Activated CD8-positive, alpha-beta memory T cell treated with anti-CD3 and anti-CD28 coated beads, Interleukin-2, amount 10 ng/mL, durations not matched to agents 7 days and 5 days (primary cell): ENCODE results near the gene CAMKV. TPM values are rescaled to one million over a fixed set of nuclear protein-coding genes. Genes with fewer than 3 reads are reported as not detected.

ENCODE experiments used
- ATAC-seq: fragments of 150-1000 bp; cut with Tn5 transposase; one replicate; pipeline ENCODE4 v1.10.0; 2021; ENCODE audit warnings: moderate library complexity
- CTCF ChIA-PET: fragments of 350-600 bp; sonication (Branson Sonifier 250); formaldehyde crosslinking; loops from one replicate; lab custom pipeline; 2021; ENCODE audit warnings: antibody characterized with exemption; lab: Charles Lee
- DNase-seq: peaks from one replicate; pipeline ENCODE4 v3.0.0-alpha.2; 2020
- H3K27ac Mint-ChIP-seq: one replicate; pipeline ENCODE4 v1.8.0; 2021; ENCODE audit warnings: mild to moderate bottlenecking, mixed read lengths
- H3K27me3 Mint-ChIP-seq: one replicate; pipeline ENCODE4 v1.8.0; 2021; ENCODE audit warnings: mixed read lengths
- H3K36me3 Mint-ChIP-seq: one replicate; pipeline ENCODE4 v1.8.0; 2021; ENCODE audit warnings: mild to moderate bottlenecking, mixed read lengths
- H3K4me1 Mint-ChIP-seq: one replicate; pipeline ENCODE4 v1.8.0; 2021; ENCODE audit warnings: mixed read lengths
- H3K4me3 Mint-ChIP-seq: one replicate; pipeline ENCODE4 v1.8.0; 2021; ENCODE audit warnings: mild to moderate bottlenecking, moderate library complexity, mixed read lengths
- H3K9me3 Mint-ChIP-seq: one replicate; pipeline ENCODE4 v1.8.0; 2022; ENCODE audit warnings: low read depth, mixed read lengths
- total RNA-seq, 2 experiments: library from RNA; stranded (reverse); gene quantifications; one replicate each; pipeline ENCODE4 v1.2.3, GENCODE V29; 2021

The CAMKV gene
- total RNA-seq, 2 experiments from 2014 or later: not detected

- Mint-ChIP-seq H3K36me3 (no peaks in the 10 kb centered on the region), H3K27ac (no peak overlapping the region), H3K27me3 (no peaks in the 10 kb centered on the region), H3K4me3 (no peak overlapping the region), H3K9me3 (no peaks in the 10 kb centered on the region), H3K4me1 (no peaks in the 10 kb centered on the region)
- no peak for ATAC-seq
- CTCF ChIA-PET: interaction anchor here (1.0 to 2.0 kb wide), 3 partner anchors 20 to 210 kb away, joined by 3 to 7 read pairs (median 3); no protein-coding TSS in a partner anchor
- DNase-seq: no peak
Measured at GRCh38 chr3:49882166-49882565, 12.5 kb upstream of the CAMKV start.

GRCh38 chr3:49880581-49881315 lies 11.0 kb upstream of the CAMKV start:
- CTCF ChIA-PET: interaction anchor here (1.5 kb wide), 1 partner anchor 42 kb away, joined by 4 read pairs; no protein-coding TSS in a partner anchor
- H3K27me3 Mint-ChIP-seq: no peaks in the 10 kb centered on the region
- H3K9me3 Mint-ChIP-seq: no peaks in the 10 kb centered on the region
- H3K4me3 Mint-ChIP-seq: no peak overlapping the region
- H3K36me3 Mint-ChIP-seq: no peaks in the 10 kb centered on the region
- H3K27ac Mint-ChIP-seq: no peak overlapping the region
- ATAC-seq: no peak
- no peak for DNase-seq
- H3K4me1 Mint-ChIP-seq: no peaks in the 10 kb centered on the region

- Mint-ChIP-seq H3K27me3 (no peaks in the 10 kb centered on the region), H3K4me1 (no peaks in the 10 kb centered on the region), H3K27ac (no peak overlapping the region), H3K9me3 (no peaks in the 10 kb centered on the region), H3K36me3 (no peaks in the 10 kb centered on the region), H3K4me3 (no peak overlapping the region)
- DNase-seq (no peak), ATAC-seq (no peak)
- CTCF ChIA-PET: interaction anchor here (1.5 kb wide), 1 partner anchor 41 kb away, joined by 4 read pairs; no protein-coding TSS in a partner anchor
Measured at GRCh38 chr3:49879721-49880120, 10.0 kb upstream of the CAMKV start.

GRCh38 chr3:49878686-49879085 lies 9.0 kb upstream of the CAMKV start:
- Mint-ChIP-seq H3K9me3 (no peaks in the 10 kb centered on the region), H3K4me3 (no peak overlapping the region), H3K36me3 (no peaks in the 10 kb centered on the region), H3K27ac (no peak overlapping the region), H3K4me1 (no peaks in the 10 kb centered on the region), H3K27me3 (no peaks in the 10 kb centered on the region)
- DNase-seq (no peak), ATAC-seq (no peak)
- CTCF ChIA-PET: interaction anchor here (1.3 to 1.4 kb wide), 2 partner anchors 22 to 78 kb away, joined by 3 to 4 read pairs; no protein-coding TSS in a partner anchor

GRCh38 chr3:49877716-49878115 lies 8.0 kb upstream of the CAMKV start:
- H3K4me1 Mint-ChIP-seq: no peaks in the 10 kb centered on the region
- ATAC-seq: no peak
- H3K27me3 Mint-ChIP-seq: no peaks in the 10 kb centered on the region

GRCh38 chr3:49876567-49876966 lies 6.9 kb upstream of the CAMKV start:
- H3K4me3 Mint-ChIP-seq: no peak overlapping the region
- CTCF ChIA-PET: no interaction called here

More at GRCh38 chr3:49877716-49878115, 8.0 kb upstream of the CAMKV start:
- no peak for DNase-seq
- Mint-ChIP-seq H3K4me3 (no peak overlapping the region), H3K9me3 (no peaks in the 10 kb centered on the region), H3K27ac (no peak overlapping the region), H3K36me3 (no peaks in the 10 kb centered on the region)
- CTCF ChIA-PET: interaction anchor here (0.6 to 1.4 kb wide), 2 partner anchors 23 to 164 kb away, joined by 3 to 4 read pairs; no protein-coding TSS in a partner anchor

GRCh38 chr3:49873623-49874022 lies 3.9 kb upstream of the CAMKV start:
- H3K27ac Mint-ChIP-seq: no peak overlapping the region

More at GRCh38 chr3:49876567-49876966, 6.9 kb upstream of the CAMKV start:
- DNase-seq: no peak
- Mint-ChIP-seq H3K36me3 (no peaks in the 10 kb centered on the region), H3K4me1 (no peaks in the 10 kb centered on the region), H3K27me3 (peaks cover 1% of the 10 kb centered on the region), H3K27ac (no peak overlapping the region), H3K9me3 (no peaks in the 10 kb centered on the region)
- no peak for ATAC-seq

GRCh38 chr3:49872801-49873281 lies 3.1 kb upstream of the CAMKV start:
- H3K27ac Mint-ChIP-seq: no peak overlapping the region
- DNase-seq (no peak), ATAC-seq (no peak)
- no peaks in the 10 kb centered on the region for H3K36me3 Mint-ChIP-seq
- no peak overlapping the region for H3K4me3 Mint-ChIP-seq
- H3K27me3 Mint-ChIP-seq: peaks cover 28% of the 10 kb centered on the region
- H3K4me1 Mint-ChIP-seq: no peaks in the 10 kb centered on the region
- CTCF ChIA-PET: interaction anchor here (1.6 kb wide), 1 partner anchor 11 kb away, joined by 3 read pairs; no protein-coding TSS in a partner anchor
- H3K9me3 Mint-ChIP-seq: no peaks in the 10 kb centered on the region

More at GRCh38 chr3:49873623-49874022, 3.9 kb upstream of the CAMKV start:
- Mint-ChIP-seq H3K36me3 (no peaks in the 10 kb centered on the region), H3K27me3 (peaks cover 20% of the 10 kb centered on the region), H3K9me3 (no peaks in the 10 kb centered on the region), H3K4me3 (no peak overlapping the region), H3K4me1 (no peaks in the 10 kb centered on the region)
- DNase-seq (no peak), ATAC-seq (no peak)
- CTCF ChIA-PET: interaction anchor here (1.6 kb wide), 1 partner anchor 12 kb away, joined by 3 read pairs; no protein-coding TSS in a partner anchor

GRCh38 chr3:49871531-49872153 lies 1.9 kb upstream of the CAMKV start:
- H3K36me3 Mint-ChIP-seq: no peaks in the 10 kb centered on the region
- CTCF ChIA-PET: interaction anchor here (1.6 kb wide), 1 partner anchor 10 kb away, joined by 3 read pairs; no protein-coding TSS in a partner anchor
- H3K4me3 Mint-ChIP-seq: no peak overlapping the region
- H3K27ac Mint-ChIP-seq: no peak overlapping the region
- no peaks in the 10 kb centered on the region for H3K9me3 Mint-ChIP-seq
- H3K27me3 Mint-ChIP-seq: peaks cover 39% of the 10 kb centered on the region
- H3K4me1 Mint-ChIP-seq: no peaks in the 10 kb centered on the region
- ATAC-seq (no peak), DNase-seq (no peak)

GRCh38 chr3:49868862-49869466 lies 742 bp downstream of the CAMKV start:
- DNase-seq (no peak), ATAC-seq (no peak)
- CTCF ChIA-PET: no interaction called here
- Mint-ChIP-seq H3K9me3 (no peaks in the 10 kb centered on the region), H3K27me3 (peaks cover 60% of the 10 kb centered on the region), H3K4me1 (no peaks in the 10 kb centered on the region), H3K36me3 (no peaks in the 10 kb centered on the region), H3K4me3 (no peak overlapping the region), H3K27ac (no peak overlapping the region)

GRCh38 chr3:49867871-49868321 lies 1.8 kb downstream of the CAMKV start:
- Mint-ChIP-seq H3K36me3 (no peaks in the 10 kb centered on the region), H3K27ac (no peak overlapping the region), H3K9me3 (no peaks in the 10 kb centered on the region), H3K4me1 (no peaks in the 10 kb centered on the region), H3K4me3 (no peak overlapping the region), H3K27me3 (peaks cover 65% of the 10 kb centered on the region)
- CTCF ChIA-PET: no interaction called here
- peak; percentile 55 for DNase-seq
- peak; percentile 54 for ATAC-seq

GRCh38 chr3:49867400-49867799 lies 2.3 kb downstream of the CAMKV start:
- CTCF ChIA-PET: interaction anchor here (0.9 kb wide), 1 partner anchor 14 kb away, joined by 3 read pairs; no protein-coding TSS in a partner anchor
- H3K27ac Mint-ChIP-seq: no peak overlapping the region
- no peak overlapping the region for H3K4me3 Mint-ChIP-seq
- H3K27me3 Mint-ChIP-seq: peaks cover 68% of the 10 kb centered on the region
- H3K9me3 Mint-ChIP-seq: no peaks in the 10 kb centered on the region
- no peak for ATAC-seq
- DNase-seq: no peak
- H3K36me3 Mint-ChIP-seq: no peaks in the 10 kb centered on the region
- no peaks in the 10 kb centered on the region for H3K4me1 Mint-ChIP-seq
